Neuronal stem cell (in vitro differentiated cells): ENCODE data around the gene NKX2-1.

Source experiments
- DNase-seq: peaks from one replicate; pipeline ENCODE4 v3.0.0-alpha.2; 2013; ENCODE audit warnings: low spot score
- H2AFZ ChIP-seq: one replicate; pipeline ENCODE4 v1.6.1; 2013; ENCODE audit warnings: mild to moderate bottlenecking, low read length, inconsistent platforms
- H2AK5ac ChIP-seq: 2 replicates; pipeline ENCODE4 v1.6.1; 2013; ENCODE audit warnings: low read depth, mild to moderate bottlenecking, inconsistent platforms, low read length, moderate library complexity, mixed read lengths
- H2BK120ac ChIP-seq: 2 replicates; pipeline ENCODE4 v1.6.1; 2013; ENCODE audit warnings: low read depth, mild to moderate bottlenecking, inconsistent platforms, low read length, moderate library complexity, mixed read lengths
- H2BK12ac ChIP-seq: one replicate; pipeline ENCODE4 v1.6.1; 2013; ENCODE audit warnings: low read length, inconsistent platforms
- H2BK15ac ChIP-seq: 2 replicates; pipeline ENCODE4 v1.6.1; 2013; ENCODE audit warnings: mild to moderate bottlenecking, low read length, inconsistent platforms, mixed read lengths
- H2BK5ac ChIP-seq: one replicate; pipeline ENCODE4 v1.6.1; 2013; ENCODE audit warnings: inconsistent platforms, mild to moderate bottlenecking, low read length, moderate library complexity
- H3K14ac ChIP-seq: one replicate; pipeline ENCODE4 v1.6.1; 2013; ENCODE audit warnings: low read length, inconsistent platforms
- H3K18ac ChIP-seq: 2 replicates; pipeline ENCODE4 v1.6.1; 2013; ENCODE audit warnings: low read length, inconsistent platforms
- H3K23ac ChIP-seq: 2 replicates; pipeline ENCODE4 v1.6.1; 2013; ENCODE audit warnings: low read depth, mild to moderate bottlenecking, mixed read lengths, low read length, inconsistent platforms; ENCODE audit not compliant: poor library complexity
- H3K27ac ChIP-seq: replicated peaks from 3 replicates; pipeline ENCODE4 v1.5.1; 2013; ENCODE audit warnings: low read length, inconsistent platforms
- H3K27me3 ChIP-seq, 3 experiments: 2 replicates each; pipeline ENCODE4 v1.6.1; 2013; ENCODE audit warnings: low read length in 3 of 3, mild to moderate bottlenecking in 2 of 3, inconsistent platforms in 1 of 3, low read depth in 1 of 3, mixed read lengths in 1 of 3, moderate library complexity in 1 of 3; ENCODE audit not compliant: control insufficient read depth in 3 of 3, insufficient read depth in 3 of 3
- H3K36me3 ChIP-seq, 2 donors: replicated peaks in 1 of 2; 2 replicates each; pipeline ENCODE4 v1.6.1; 2013; ENCODE audit warnings: low read length in 2 of 2; ENCODE audit not compliant: control insufficient read depth in 2 of 2, insufficient read depth in 2 of 2
- H3K4ac ChIP-seq: 2 replicates; pipeline ENCODE4 v1.6.1; 2013; ENCODE audit warnings: inconsistent platforms, mild to moderate bottlenecking, low read length, moderate library complexity
- H3K4me1 ChIP-seq, 2 donors: 1 replicate in 1 of 2; 2 replicates in 1 of 2; pipeline ENCODE4 v1.6.1; 2013; ENCODE audit warnings: low read length in 2 of 2, low read depth in 1 of 2; ENCODE audit not compliant: control insufficient read depth in 2 of 2, insufficient read depth in 1 of 2
- H3K4me2 ChIP-seq: one replicate; pipeline ENCODE4 v1.6.1; 2013; ENCODE audit warnings: mild to moderate bottlenecking, low read length, inconsistent platforms; ENCODE audit not compliant: insufficient read depth, poor library complexity, severe bottlenecking
- H3K4me3 ChIP-seq, 2 donors: 2 replicates each; pipeline ENCODE4 v1.5.1; 2013; ENCODE audit warnings: low read length in 2 of 2, mild to moderate bottlenecking in 2 of 2, inconsistent platforms in 1 of 2, moderate library complexity in 1 of 2
- H3K79me1 ChIP-seq: one replicate; pipeline ENCODE4 v1.6.1; 2013; ENCODE audit warnings: low read depth, mild to moderate bottlenecking, inconsistent platforms, low read length, moderate library complexity
- H3K9ac ChIP-seq: one replicate; pipeline ENCODE4 v1.6.1; 2013; ENCODE audit warnings: mild to moderate bottlenecking, low read depth, low read length, inconsistent platforms; ENCODE audit not compliant: poor library complexity
- H3K9me3 ChIP-seq, 2 donors: replicated peaks in 1 of 2; 2 replicates each; pipeline versions ENCODE3 to v1.6.1; 2013; ENCODE audit warnings: low read length in 2 of 2, mild to moderate bottlenecking in 2 of 2, inconsistent platforms in 1 of 2, low read depth in 1 of 2, mixed read lengths in 1 of 2, moderate library complexity in 1 of 2; ENCODE audit not compliant: control insufficient read depth in 2 of 2, insufficient read depth in 1 of 2
- H4K8ac ChIP-seq: one replicate; pipeline ENCODE4 v1.6.1; 2013; ENCODE audit warnings: low read depth, mild to moderate bottlenecking, inconsistent platforms, low read length, moderate library complexity
- H4K91ac ChIP-seq: one replicate; pipeline ENCODE4 v1.6.1; 2013; ENCODE audit warnings: low read length, low read depth, mild to moderate bottlenecking, inconsistent platforms; ENCODE audit not compliant: poor library complexity
- WGBS, 2 donors: extraction: QIAGEN DNeasy Blood & Tissue Kit; methylation state at CpG; one replicate each; pipeline ENCODE4 v1.1.7; 2013; ENCODE audit warnings: missing lambda C conversion rate in 2 of 2, mixed read lengths in 1 of 2; ENCODE audit not compliant: insufficient read length in 2 of 2, insufficient replicate concordance in 1 of 2; ENCODE audit errors: extremely low coverage in 2 of 2; 5-methylcytosine and 5-hydroxymethylcytosine counted together

The NKX2-1 gene

GRCh38 chr14:36520601-36521525, 831 bp upstream of the NKX2-1 start:
- peak overlapping the region; percentile 86 for H3K18ac ChIP-seq
- peaks cover 0 to 19% of the 10 kb centered on the region in 2 donors for H3K4me1 ChIP-seq
- no peak overlapping the region for H3K27ac ChIP-seq
- no peak overlapping the region for H3K4ac ChIP-seq
- H3K4me2 ChIP-seq: peak overlapping the region; percentile 44
- no peak overlapping the region for H3K23ac ChIP-seq
- no peak overlapping the region for H2BK15ac ChIP-seq
- peaks cover 82 to 100% (median 100%) of the 10 kb centered on the region in 3 experiments for H3K27me3 ChIP-seq
- H3K36me3 ChIP-seq: no peaks in the 10 kb centered on the region
- peak overlapping the region; percentile 16 for H2BK12ac ChIP-seq
- H3K79me1 ChIP-seq: no peaks in the 10 kb centered on the region
- H2BK5ac ChIP-seq: no peak overlapping the region
- peak overlapping the region; percentile 5 for H2AK5ac ChIP-seq
- no peak overlapping the region for H4K91ac ChIP-seq
- no CpG with 5 or more reads among the region's 63 CpGs for WGBS, 2 donors
- H3K9me3 ChIP-seq: no peaks in the 10 kb centered on the region
- DNase-seq: peak; percentile 61
- H3K14ac ChIP-seq: peak overlapping the region; percentile 17
- no peak overlapping the region for H4K8ac ChIP-seq
- H2BK120ac ChIP-seq: peak overlapping the region; percentile 67
- H3K9ac ChIP-seq: no peak overlapping the region
- peak overlapping the region; percentile 68 for H2AFZ ChIP-seq
- no peak overlapping the region for H3K4me3 ChIP-seq

- DNase-seq: peak; percentile 30
- Histone ChIP-seq H2BK120ac (no peak overlapping the region), H3K4me3 (no peak overlapping the region), H3K23ac (peak overlapping the region; percentile 66), H3K27ac (no peak overlapping the region), H4K91ac (no peak overlapping the region), H2AFZ (peak overlapping the region; percentile 61), H2BK5ac (peak overlapping the region; percentile 68), H3K9me3 (no peaks in the 10 kb centered on the region), H3K79me1 (no peaks in the 10 kb centered on the region), H3K27me3 (peaks cover 77 to 100% (median 100%) of the 10 kb centered on the region in 3 experiments), H2AK5ac (peak overlapping the region; percentile 91), H3K14ac (no peak overlapping the region), H3K9ac (peak overlapping the region; percentile 38), H3K4me1 (peaks cover 0 to 17% of the 10 kb centered on the region in 2 donors), H3K4ac (no peak overlapping the region), H2BK15ac (peak overlapping the region; percentile 61), H3K4me2 (peak overlapping the region; percentile 32), H3K18ac (peak overlapping the region; percentile 88), H3K36me3 (no peaks in the 10 kb centered on the region), H2BK12ac (peak overlapping the region; percentile 68), H4K8ac (no peak overlapping the region)
- WGBS, 2 donors: no CpG with 5 or more reads among the region's 79 CpGs
Measured at GRCh38 chr14:36518586-36519430, 1.2 kb downstream of the NKX2-1 start.

- Histone ChIP-seq H2BK120ac (peak overlapping the region; percentile 47), H3K4ac (no peak overlapping the region), H2BK12ac (peak overlapping the region; percentile 90), H3K4me2 (peak overlapping the region; percentile 32), H4K8ac (no peak overlapping the region), H3K27ac (no peak overlapping the region), H3K36me3 (no peaks in the 10 kb centered on the region), H3K9ac (no peak overlapping the region), H3K18ac (peak overlapping the region; percentile 88), H4K91ac (no peak overlapping the region), H3K14ac (no peak overlapping the region), H3K4me1 (peaks cover 0 to 20% of the 10 kb centered on the region in 2 donors), H3K27me3 (peaks cover 77 to 100% (median 100%) of the 10 kb centered on the region in 3 experiments), H2BK15ac (peak overlapping the region; percentile 85), H2BK5ac (no peak overlapping the region), H2AK5ac (peak overlapping the region; percentile 91), H3K4me3 (no peak overlapping the region), H2AFZ (no peak overlapping the region), H3K9me3 (no peaks in the 10 kb centered on the region), H3K23ac (peak overlapping the region; percentile 66), H3K79me1 (no peaks in the 10 kb centered on the region)
- DNase-seq: no peak
- no CpG with 5 or more reads among the region's 34 CpGs for WGBS, 2 donors
Measured at GRCh38 chr14:36518031-36518585, 1.9 kb downstream of the NKX2-1 start.
